HepG2 (cell line): ENCODE results near the gene MINDY1. TPM values are rescaled to one million over a fixed set of nuclear protein-coding genes. Genes with fewer than 3 reads are reported as not detected.

Experiments
- AGO2 ChIP-seq: fragments of 200-400 bp; formaldehyde crosslinking; optimal IDR thresholded peaks from 2 replicates; pipeline ENCODE3; 2017; ENCODE audit warnings: mild to moderate bottlenecking, low read depth, low read length, moderate library complexity
- CHCHD3 ChIP-seq: sonication (generic); formaldehyde crosslinking; IDR thresholded peaks from 2 replicates; pipeline ENCODE4 v1.8.0; 2022; ENCODE audit warnings: mild to moderate bottlenecking, missing genetic modification reagents, moderate library complexity
- GZF1 ChIP-seq: sonication (generic); formaldehyde crosslinking; IDR thresholded peaks from 2 replicates; pipeline ENCODE4 v1.5.1; 2020; ENCODE audit warnings: mild to moderate bottlenecking, missing genetic modification reagents
- HDAC2 ChIP-seq: sonication (generic); formaldehyde crosslinking; IDR thresholded peaks from 2 replicates; pipeline ENCODE4 v1.4.0; 2020; ENCODE audit warnings: missing genetic modification reagents
- HIVEP1 ChIP-seq: sonication (generic); formaldehyde crosslinking; IDR thresholded peaks from 2 replicates; pipeline ENCODE4 v1.4.0; 2020; ENCODE audit warnings: mild to moderate bottlenecking, missing genetic modification reagents
- KAT2B ChIP-seq: fragments of 150-350 bp; IDR thresholded peaks from 2 replicates; pipeline ENCODE4 v1.6.1; 2014; ENCODE audit warnings: low read depth, low read length, borderline replicate concordance
- MAFK ChIP-seq, 2 experiments: IDR thresholded peaks in 1 of 2; conservative IDR thresholded peaks in 1 of 2; 2 replicates each; pipeline ENCODE4 v1.6.1; 2011; ENCODE audit warnings: improper control_type of control experiment in 2 of 2, low read length in 2 of 2
- PHF8 ChIP-seq: sonication (generic); formaldehyde crosslinking; IDR thresholded peaks from 2 replicates; pipeline ENCODE4 v1.5.0; 2020; ENCODE audit warnings: missing genetic modification reagents
- POLR2G ChIP-seq: fragments of 200-400 bp; formaldehyde crosslinking; IDR thresholded peaks from 2 replicates; pipeline ENCODE4 v1.6.1; 2018; ENCODE audit warnings: mild to moderate bottlenecking, low read depth, low read length, moderate library complexity
- SP5 ChIP-seq: IDR thresholded peaks from 2 replicates; pipeline ENCODE4 v1.6.1; 2016; ENCODE audit warnings: low read depth, borderline replicate concordance
- TERF1 ChIP-seq: sonication (generic); formaldehyde crosslinking; IDR thresholded peaks from 2 replicates; pipeline ENCODE4 v1.8.0; 2022; ENCODE audit warnings: mild to moderate bottlenecking, missing genetic modification reagents, moderate library complexity
- TFDP2 ChIP-seq: sonication (generic); formaldehyde crosslinking; IDR thresholded peaks from 2 replicates; pipeline ENCODE4 v1.4.0; 2020; ENCODE audit warnings: missing genetic modification reagents
- ZHX1 ChIP-seq: sonication (generic); formaldehyde crosslinking; IDR thresholded peaks from 2 replicates; pipeline ENCODE4 v1.8.1; 2022; ENCODE audit warnings: low read depth, mild to moderate bottlenecking, missing genetic modification reagents
- ZNF101 ChIP-seq: sonication (generic); formaldehyde crosslinking; IDR thresholded peaks from 2 replicates; pipeline ENCODE4 v1.4.0; 2020; ENCODE audit warnings: mild to moderate bottlenecking, low read depth, missing genetic modification reagents, borderline replicate concordance
- ZNF160 ChIP-seq: sonication (generic); formaldehyde crosslinking; IDR thresholded peaks from 2 replicates; pipeline ENCODE4 v1.8.0; 2022; ENCODE audit warnings: mild to moderate bottlenecking, inconsistent platforms, missing genetic modification reagents
- ZNF350 ChIP-seq: sonication (generic); formaldehyde crosslinking; IDR thresholded peaks from 2 replicates; pipeline ENCODE4 v1.4.0; 2020; ENCODE audit warnings: mild to moderate bottlenecking, low read depth, missing genetic modification reagents, borderline replicate concordance
- ZNF770 ChIP-seq: sonication (generic); formaldehyde crosslinking; IDR thresholded peaks from 2 replicates; pipeline ENCODE4 v1.5.0; 2020; ENCODE audit warnings: mild to moderate bottlenecking, missing genetic modification reagents
- ZNF788 ChIP-seq: sonication (generic); formaldehyde crosslinking; IDR thresholded peaks from 2 replicates; pipeline ENCODE4 v1.5.0; 2020; ENCODE audit warnings: mild to moderate bottlenecking, missing genetic modification reagents, borderline replicate concordance
- ZSCAN5A ChIP-seq: sonication (generic); formaldehyde crosslinking; IDR thresholded peaks from 2 replicates; pipeline ENCODE4 v1.8.0; 2022; ENCODE audit warnings: mild to moderate bottlenecking, missing genetic modification reagents, borderline replicate concordance
- polyA plus RNA-seq, 8 experiments: library from polyadenylated mRNA; depleted of rRNA in 3 of 8; stranded (reverse) in 7 of 8; unstranded in 1 of 8; fragments of >200 nt; fragmentation: Illumina TruSeq in 4 of 8; extraction: Trizol in 4 of 8; gene quantifications; 2 replicates each; pipeline versions ENCODE4 v1.2.1 to v1.2.3, GENCODE V29; 2011 to 2016; ENCODE audit warnings: low read depth in 4 of 8, missing spikeins in 1 of 8, mixed read lengths in 1 of 8; ENCODE audit not compliant: insufficient read depth in 1 of 8
- total RNA-seq, 5 experiments: library from RNA; depleted of rRNA; stranded (reverse); fragments of >200 nt; fragmentation: Illumina TruSeq; extraction: Trizol; gene quantifications; 2 replicates each; pipeline ENCODE4 v1.2.3, GENCODE V29; 2016; ENCODE audit warnings: low read depth in 1 of 5

MINDY1 gene
- total and polyA plus RNA-seq, 2 of the 13 experiments (the other 11 are each of a cell fraction or from before 2014, with no cell fraction given) = 11.1 to 15.0 TPM

GRCh38 chr1:150974580-150975478, 31.9 kb downstream of the MINDY1 start, which contains the start of gene CERS2 (continued):
- TF ChIP-seq ZNF788 (CRISPR knock-in tag) (peak; percentile 65; the same call in 1 of the 2 replicates), SP5 (CRISPR knock-in tag) (peak; percentile 55; the same call in 1 of the 2 replicates), ZSCAN5A (CRISPR knock-in tag) (no peak), KAT2B (no peak), TFDP2 (0 out of 2 replicates have a peak, but pooled peaks have one; percentile 14), PHF8 (CRISPR knock-in tag) (peak; percentile 73; the same call in 1 of the 2 replicates), GZF1 (no peak), POLR2G (peak; percentile 70), ZNF101 (CRISPR knock-in tag) (no peak), MAFK (conservative IDR thresholded peaks at IDR 0.05 in 1 of 2, IDR thresholded peaks at IDR 0.05 in 1 of 2; ENCODE audit: low read length in 2 of 2) (no peak), TERF1 (CRISPR knock-in tag) (no peak), CHCHD3 (0 out of 2 replicates have a peak, but pooled peaks have one; percentile 44), ZNF160 (no peak), HDAC2 (CRISPR knock-in tag) (peak; percentile 44; the same call in 1 of the 2 replicates), ZHX1 (CRISPR knock-in tag) (no peak), AGO2 (no peak), ZNF350 (CRISPR knock-in tag) (no peak), HIVEP1 (CRISPR knock-in tag) (no peak), ZNF770 (no peak)
